Activated T-helper 1 cell treated with anti-CD3 and anti-CD28 coated beads, Interleukin-12 subunit alpha, Interleukin-12 subunit beta, Interleukin-2, Interleukin-4 antibody, amounts not matched to agents 30 ng/mL and 10 ng/mL and 1 ng/mL, durations not matched to agents 14 hours and 24 hours and 36 hours (primary cell): Measurements from ENCODE around the gene AGBL1. TPM values are rescaled to one million over a fixed set of nuclear protein-coding genes. Genes with fewer than 3 reads are reported as not detected.

ENCODE experiments used
- DNase-seq: peaks from one replicate; pipeline ENCODE4 v3.0.0; 2021; ENCODE audit warnings: low spot score
- H3K27ac Mint-ChIP-seq: one replicate; pipeline ENCODE4 v1.8.0; 2021; ENCODE audit warnings: mild to moderate bottlenecking, mixed read lengths
- H3K27me3 Mint-ChIP-seq: one replicate; pipeline ENCODE4 v1.8.0; 2022; ENCODE audit warnings: mild to moderate bottlenecking, moderate library complexity, mixed read lengths; ENCODE audit not compliant: insufficient read depth
- H3K36me3 Mint-ChIP-seq: one replicate; pipeline ENCODE4 v1.8.0; 2021; ENCODE audit warnings: low read depth, mixed read lengths
- H3K4me1 Mint-ChIP-seq: one replicate; pipeline ENCODE4 v1.8.0; 2021; ENCODE audit warnings: low read depth, mixed read lengths
- H3K4me3 Mint-ChIP-seq: one replicate; pipeline ENCODE4 v1.8.0; 2021; ENCODE audit warnings: mild to moderate bottlenecking, moderate library complexity, mixed read lengths
- H3K9me3 Mint-ChIP-seq: one replicate; pipeline ENCODE4 v1.8.0; 2021; ENCODE audit warnings: mixed read lengths
- intact Hi-C: fragments of 100-400 bp; cut with micrococcal nuclease; formaldehyde crosslinking; loops from one replicate; pipeline ENCODE4 v1.15.1; 2024
- total RNA-seq: library from RNA; stranded (reverse); gene quantifications from 2 replicates; pipeline ENCODE4 v1.2.3, GENCODE V29; 2022

AGBL1 gene
- total RNA-seq, 1 donor from 2014 or later: not detected

- no peaks in the 10 kb centered on the region for H3K36me3 Mint-ChIP-seq
- no peaks in the 10 kb centered on the region for H3K9me3 Mint-ChIP-seq
- DNase-seq: no peak
- H3K27ac Mint-ChIP-seq: no peak overlapping the region
- H3K27me3 Mint-ChIP-seq: no peaks in the 10 kb centered on the region
- peaks cover 22% of the 10 kb centered on the region for H3K4me1 Mint-ChIP-seq
- no peak overlapping the region for H3K4me3 Mint-ChIP-seq
- intact Hi-C loops: no loop called here
These were observed 529.6 kb downstream of the AGBL1 start for GRCh38 chr15:86609275-86609674.

DNA sequence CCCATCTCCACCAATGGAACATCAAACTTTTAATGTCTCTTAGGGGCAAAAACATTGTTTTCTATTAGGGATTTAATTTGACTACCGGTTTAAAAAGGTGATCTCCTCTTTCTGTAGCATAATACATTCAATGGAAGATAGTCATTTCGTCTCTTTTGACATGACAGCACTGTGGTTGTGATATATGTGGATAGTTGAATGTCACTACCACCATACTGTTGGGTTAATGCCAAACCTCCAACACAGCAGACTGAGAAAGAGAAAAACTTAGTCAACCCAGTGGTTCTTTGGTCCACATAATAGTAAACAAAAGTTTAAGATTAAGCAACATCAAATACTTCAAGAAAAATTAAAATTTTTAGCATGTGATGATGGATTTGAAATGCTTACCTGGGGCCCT is 530.4 kb downstream of the AGBL1 start:
- Mint-ChIP-seq H3K4me3 (no peak overlapping the region), H3K27ac (no peak overlapping the region), H3K36me3 (peaks cover under 1% of the 10 kb centered on the region), H3K9me3 (no peaks in the 10 kb centered on the region), H3K27me3 (no peaks in the 10 kb centered on the region), H3K4me1 (peaks cover 29% of the 10 kb centered on the region)
- intact Hi-C loops: loop anchor here (1.0 kb wide), 1 partner anchor 39 kb away; no protein-coding TSS in a partner anchor
- no peak for DNase-seq

GRCh38 chr15:86611417-86612040 is 531.9 kb downstream of the AGBL1 start:
- no peaks in the 10 kb centered on the region for H3K9me3 Mint-ChIP-seq
- H3K27me3 Mint-ChIP-seq: no peaks in the 10 kb centered on the region
- intact Hi-C loops: loop anchor here (1.0 kb wide), 2 partner anchors 13 to 42 kb away; no protein-coding TSS in a partner anchor
- H3K36me3 Mint-ChIP-seq: peaks cover 3% of the 10 kb centered on the region
- DNase-seq: peak; percentile 36
- H3K4me1 Mint-ChIP-seq: peaks cover 42% of the 10 kb centered on the region
- H3K4me3 Mint-ChIP-seq: no peak overlapping the region
- H3K27ac Mint-ChIP-seq: peak overlapping the region; percentile 47

GRCh38 chr15:86615411-86615810 is 535.7 kb downstream of the AGBL1 start:
- no peaks in the 10 kb centered on the region for H3K9me3 Mint-ChIP-seq
- no peak for DNase-seq
- peak overlapping the region; percentile 0 for H3K27ac Mint-ChIP-seq
- intact Hi-C loops: no loop called here
- peaks cover 3% of the 10 kb centered on the region for H3K36me3 Mint-ChIP-seq
- peak overlapping the region; percentile 25 for H3K4me3 Mint-ChIP-seq
- H3K27me3 Mint-ChIP-seq: peaks cover 2% of the 10 kb centered on the region
- H3K4me1 Mint-ChIP-seq: peaks cover 44% of the 10 kb centered on the region

DNA sequence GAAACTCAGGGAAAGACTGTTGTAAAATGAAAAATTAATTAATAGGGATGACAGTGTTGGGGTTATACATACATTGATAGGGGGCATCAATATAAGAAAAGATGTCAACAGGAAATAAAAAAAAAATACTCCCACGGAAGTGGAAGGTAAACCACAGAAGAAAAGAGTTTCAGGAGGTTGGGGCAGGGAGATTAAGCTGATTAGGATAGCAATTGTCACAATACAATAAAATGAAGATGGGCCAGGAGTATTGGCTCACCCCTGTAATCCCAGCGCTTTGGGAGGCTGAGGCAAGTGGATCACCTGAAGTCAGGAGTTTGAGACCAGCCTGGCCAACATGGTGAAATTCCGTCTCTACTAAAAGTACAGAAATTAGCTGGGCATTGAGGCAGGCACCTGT is 536.1 kb downstream of the AGBL1 start:
- Mint-ChIP-seq H3K36me3 (peaks cover 3% of the 10 kb centered on the region), H3K9me3 (no peaks in the 10 kb centered on the region), H3K27me3 (peaks cover 2% of the 10 kb centered on the region), H3K27ac (no peak overlapping the region), H3K4me1 (peaks cover 42% of the 10 kb centered on the region), H3K4me3 (peak overlapping the region; percentile 25)
- DNase-seq: no peak
- intact Hi-C loops: no loop called here

GRCh38 chr15:86616771-86617170 is 537.1 kb downstream of the AGBL1 start:
- H3K27me3 Mint-ChIP-seq: peaks cover 2% of the 10 kb centered on the region

GRCh38 chr15:86620157-86620556 is 540.5 kb downstream of the AGBL1 start:
- Mint-ChIP-seq H3K27me3 (peaks cover 2% of the 10 kb centered on the region), H3K9me3 (no peaks in the 10 kb centered on the region), H3K27ac (no peak overlapping the region), H3K4me3 (no peak overlapping the region), H3K36me3 (peaks cover 2% of the 10 kb centered on the region), H3K4me1 (peaks cover 31% of the 10 kb centered on the region)
- no peak for DNase-seq
- intact Hi-C loops: loop anchor here (5.0 to 10.0 kb wide), 3 partner anchors 75 to 1627 kb away; no protein-coding TSS in a partner anchor

More at GRCh38 chr15:86616771-86617170, 537.1 kb downstream of the AGBL1 start:
- Mint-ChIP-seq H3K36me3 (peaks cover 3% of the 10 kb centered on the region), H3K9me3 (no peaks in the 10 kb centered on the region), H3K4me3 (no peak overlapping the region), H3K27ac (no peak overlapping the region), H3K4me1 (peaks cover 33% of the 10 kb centered on the region)
- DNase-seq: no peak
- intact Hi-C loops: no loop called here

- Mint-ChIP-seq H3K36me3 (no peaks in the 10 kb centered on the region), H3K4me3 (no peak overlapping the region), H3K27ac (no peak overlapping the region), H3K9me3 (no peaks in the 10 kb centered on the region), H3K27me3 (peaks cover 5% of the 10 kb centered on the region), H3K4me1 (peaks cover 29% of the 10 kb centered on the region)
- DNase-seq: no peak
- intact Hi-C loops: loop anchor here (5.0 to 10.0 kb wide), 3 partner anchors 74 to 1627 kb away; no protein-coding TSS in a partner anchor
These were observed 541.1 kb downstream of the AGBL1 start for GRCh38 chr15:86620641-86621349.

DNA sequence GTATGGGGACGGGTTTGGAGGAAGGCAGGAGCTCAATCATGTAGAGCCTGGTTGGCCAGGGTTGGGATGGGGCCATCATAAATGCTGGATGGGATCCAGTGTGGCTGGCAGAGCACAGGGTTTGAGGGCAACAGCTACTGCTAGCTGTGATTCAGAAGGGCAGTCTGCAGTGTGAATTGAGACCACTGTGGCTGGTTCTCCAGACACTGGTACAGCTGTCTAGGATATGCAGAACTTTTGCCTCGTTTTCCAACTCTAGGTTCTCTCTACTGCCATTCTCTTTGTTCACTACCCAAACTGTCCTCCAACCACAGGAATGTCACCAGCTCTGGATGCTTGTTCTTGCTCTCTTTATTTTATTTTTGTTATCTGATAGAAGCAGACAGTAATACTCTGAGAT is 543.6 kb downstream of the AGBL1 start:
- no peaks in the 10 kb centered on the region for H3K9me3 Mint-ChIP-seq
- DNase-seq: no peak
- H3K4me1 Mint-ChIP-seq: peaks cover 17% of the 10 kb centered on the region
- intact Hi-C loops: loop anchor here (5.0 to 10.0 kb wide), 3 partner anchors 72 to 1624 kb away; no protein-coding TSS in a partner anchor
- H3K27ac Mint-ChIP-seq: no peak overlapping the region
- peaks cover 5% of the 10 kb centered on the region for H3K27me3 Mint-ChIP-seq
- H3K4me3 Mint-ChIP-seq: no peak overlapping the region
- no peaks in the 10 kb centered on the region for H3K36me3 Mint-ChIP-seq

DNA sequence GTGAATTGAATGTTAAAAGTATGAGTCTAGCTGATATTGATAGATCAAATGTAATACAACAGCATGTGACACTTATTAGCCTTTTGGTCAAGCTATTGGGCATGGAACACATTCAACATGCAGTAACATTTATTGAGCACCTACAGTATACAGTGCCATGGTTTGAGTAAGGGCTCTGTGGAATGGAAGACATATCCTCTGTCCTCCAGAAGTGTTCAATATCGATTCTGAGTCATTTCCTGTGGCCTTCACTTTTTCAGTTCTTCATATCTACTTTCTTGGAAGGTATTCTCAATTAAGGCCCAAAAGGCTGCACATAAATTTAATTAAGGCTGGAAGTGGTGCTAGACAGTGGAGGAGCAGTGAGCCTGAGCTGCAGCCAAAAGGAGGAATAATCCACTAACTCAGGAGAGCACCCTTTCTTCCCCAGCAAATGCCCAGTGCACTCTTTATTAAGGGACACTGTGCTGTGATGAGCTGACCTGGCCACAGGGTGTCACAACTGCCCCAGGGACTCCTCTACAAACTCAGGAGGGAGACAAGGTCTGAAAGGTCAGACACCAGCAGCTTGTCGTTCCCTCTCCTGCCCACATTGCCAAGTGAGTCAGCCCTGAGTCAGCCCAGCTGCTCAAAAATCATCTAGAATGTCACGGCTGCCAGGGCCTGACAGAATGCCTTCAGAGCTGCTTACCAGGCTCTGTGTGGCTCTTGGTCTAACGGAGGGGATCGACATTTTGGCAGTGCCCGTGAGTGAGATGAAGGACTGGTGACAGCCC is 544.8 kb downstream of the AGBL1 start:
- intact Hi-C loops: loop anchor here (1.0 to 10.0 kb wide), 6 partner anchors 13 to 1623 kb away; no protein-coding TSS in a partner anchor
- H3K4me3 Mint-ChIP-seq: peak overlapping the region; percentile 16
- H3K36me3 Mint-ChIP-seq: no peaks in the 10 kb centered on the region
- no peaks in the 10 kb centered on the region for H3K9me3 Mint-ChIP-seq
- peaks cover 17% of the 10 kb centered on the region for H3K4me1 Mint-ChIP-seq
- DNase-seq: peak; percentile 20
- peaks cover 5% of the 10 kb centered on the region for H3K27me3 Mint-ChIP-seq
- H3K27ac Mint-ChIP-seq: no peak overlapping the region

DNA sequence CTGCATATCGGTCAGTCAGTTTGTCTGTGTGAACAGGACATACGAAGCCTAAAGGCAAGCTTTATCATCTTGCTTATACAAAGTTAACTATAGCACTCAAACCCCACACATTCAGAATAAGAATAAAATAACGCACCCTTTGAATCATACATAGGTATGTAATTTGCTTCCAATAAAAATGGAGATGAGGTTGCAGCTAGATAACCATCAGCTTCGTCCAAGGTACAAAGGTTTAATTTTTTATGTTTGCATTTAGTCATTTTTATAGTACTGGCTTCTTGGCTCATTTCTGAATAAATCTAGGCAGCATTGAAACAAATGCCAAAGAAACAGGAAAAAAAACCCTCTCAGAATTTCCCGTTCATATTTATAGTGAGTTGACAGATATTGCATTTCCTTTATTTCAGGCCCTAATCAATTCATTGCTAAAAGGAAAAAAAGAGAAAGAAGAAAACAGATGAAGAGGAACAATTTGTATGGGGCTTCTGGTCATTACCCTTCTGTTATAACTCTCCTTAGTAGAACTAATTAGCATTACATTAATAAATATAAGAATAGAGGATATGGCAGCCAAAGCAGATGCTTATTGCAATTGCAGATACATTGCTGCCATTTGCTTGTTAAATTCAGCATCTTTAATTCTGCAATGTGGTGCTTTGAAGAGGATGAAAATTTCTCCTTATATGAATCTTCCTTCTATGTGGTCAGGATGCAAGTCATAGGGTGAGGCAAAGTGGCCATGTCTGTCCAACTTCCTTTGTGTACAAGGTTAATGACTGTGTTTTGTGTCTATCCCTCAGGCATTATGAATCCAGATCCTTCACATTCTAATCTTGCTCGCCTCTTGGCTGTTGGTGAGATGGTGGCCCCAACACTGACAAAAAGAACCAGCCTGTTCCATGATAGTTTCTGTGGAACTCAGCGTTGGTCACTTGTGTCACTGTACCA is 550.0 kb downstream of the AGBL1 start:
- H3K36me3 Mint-ChIP-seq: no peaks in the 10 kb centered on the region
- H3K27me3 Mint-ChIP-seq: peaks cover 3% of the 10 kb centered on the region
- no peak overlapping the region for H3K4me3 Mint-ChIP-seq
- no peak for DNase-seq
- intact Hi-C loops: loop anchor here (10.0 kb wide), 2 partner anchors 65 to 975 kb away; no protein-coding TSS in a partner anchor
- H3K9me3 Mint-ChIP-seq: no peaks in the 10 kb centered on the region
- H3K27ac Mint-ChIP-seq: no peak overlapping the region
- H3K4me1 Mint-ChIP-seq: peaks cover 8% of the 10 kb centered on the region

DNA sequence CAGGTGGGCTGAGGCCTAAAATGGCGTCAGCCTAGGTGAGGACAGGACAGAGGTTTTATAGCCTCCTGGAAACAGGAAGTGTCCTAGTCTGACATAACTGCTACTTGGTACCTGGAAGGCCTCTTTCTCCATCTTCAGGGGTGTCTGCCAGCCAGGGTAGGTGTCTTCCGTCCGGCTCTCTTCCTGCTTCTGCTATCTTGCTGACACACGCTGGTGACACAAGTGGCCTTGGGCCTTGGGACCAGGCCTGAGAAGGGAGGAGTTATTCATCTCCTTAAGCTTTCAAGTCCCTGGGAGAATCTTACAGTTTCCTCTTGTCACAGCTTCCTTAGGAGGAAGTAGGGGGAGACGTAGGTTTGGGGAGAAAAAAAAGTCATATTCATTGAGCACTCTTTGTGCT is 551.3 kb downstream of the AGBL1 start:
- Mint-ChIP-seq H3K4me1 (no peaks in the 10 kb centered on the region), H3K4me3 (no peak overlapping the region), H3K9me3 (no peaks in the 10 kb centered on the region), H3K27ac (no peak overlapping the region), H3K36me3 (no peaks in the 10 kb centered on the region), H3K27me3 (no peaks in the 10 kb centered on the region)
- intact Hi-C loops: no loop called here
- no peak for DNase-seq
